IPS-20b (cell line): ENCODE results near the gene SPCS3.

Experiments
- H3K27ac ChIP-seq: one replicate; pipeline ENCODE4 v1.5.1; 2013; ENCODE audit warnings: low read length
- H3K27me3 ChIP-seq: 2 replicates; pipeline ENCODE4 v1.6.1; 2013; ENCODE audit warnings: mild to moderate bottlenecking, low read length, inconsistent platforms; ENCODE audit not compliant: insufficient read depth
- H3K36me3 ChIP-seq: 2 replicates; pipeline ENCODE4 v1.6.1; 2013; ENCODE audit warnings: low read depth, mild to moderate bottlenecking, inconsistent platforms, low read length, moderate library complexity; ENCODE audit not compliant: insufficient read depth
- H3K4me1 ChIP-seq: 2 replicates; pipeline ENCODE4 v1.6.1; 2013; ENCODE audit warnings: mild to moderate bottlenecking, control low read depth, inconsistent platforms, low read length, moderate library complexity; ENCODE audit not compliant: insufficient read depth
- H3K4me3 ChIP-seq: 2 replicates; pipeline ENCODE4 v1.5.1; 2013; ENCODE audit warnings: mild to moderate bottlenecking, low read length, inconsistent platforms
- H3K9ac ChIP-seq: 2 replicates; pipeline ENCODE4 v1.6.1; 2013; ENCODE audit warnings: low read depth, mild to moderate bottlenecking, inconsistent platforms, low read length, moderate library complexity
- H3K9me3 ChIP-seq: 2 replicates; pipeline ENCODE4 v1.6.1; 2013; ENCODE audit warnings: mild to moderate bottlenecking, low read depth, low read length, inconsistent platforms; ENCODE audit not compliant: insufficient read depth

Gene SPCS3

DNA sequence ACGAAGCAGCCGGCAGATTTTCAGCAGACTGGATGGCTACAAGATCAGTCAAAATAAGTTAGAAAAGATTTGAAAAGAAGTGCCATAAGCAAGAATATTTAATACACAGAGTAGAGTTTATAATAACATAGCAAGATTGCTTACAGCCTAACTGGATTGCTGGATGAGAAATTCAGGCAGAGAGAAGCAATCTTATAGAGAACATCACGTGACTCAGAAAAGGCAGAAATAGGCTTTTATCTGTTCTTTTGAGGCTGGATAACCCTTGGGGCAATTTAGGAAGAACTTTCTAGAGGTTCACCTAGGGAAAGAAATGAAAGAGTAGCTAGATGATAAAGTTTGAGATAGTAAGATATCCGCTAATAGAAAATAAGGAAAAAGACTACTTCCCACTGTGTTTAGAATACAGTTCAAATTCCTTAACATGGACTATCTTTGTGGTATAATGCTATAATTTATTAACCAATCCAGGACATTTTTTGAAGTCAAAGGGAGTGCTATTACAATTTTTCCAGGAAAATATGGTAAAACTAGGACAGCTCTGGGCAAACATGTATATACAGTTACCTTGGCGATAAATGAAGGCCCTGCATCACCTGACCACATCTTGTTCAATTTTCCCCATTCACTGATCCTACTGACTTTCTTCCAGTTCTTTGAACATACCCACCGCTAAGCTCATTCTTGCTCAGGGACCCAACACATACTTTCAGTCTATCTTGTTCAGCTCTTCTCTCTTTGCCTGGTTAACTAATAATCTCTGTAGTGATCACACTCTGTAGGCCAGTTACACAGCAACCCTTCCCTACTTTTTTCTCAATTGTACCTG is 12.7 kb upstream of the SPCS3 start:
- Histone ChIP-seq H3K27me3 (peaks cover 12% of the 10 kb centered on the region; the same call in 1 of the 2 replicates), H3K9ac (no peak overlapping the region), H3K9me3 (no peaks in the 10 kb centered on the region; the same call in 1 of the 2 replicates), H3K4me3 (no peak overlapping the region), H3K4me1 (peaks cover 7% of the 10 kb centered on the region; the same call in 1 of the 2 replicates), H3K27ac (no peak overlapping the region), H3K36me3 (no peaks in the 10 kb centered on the region)

DNA sequence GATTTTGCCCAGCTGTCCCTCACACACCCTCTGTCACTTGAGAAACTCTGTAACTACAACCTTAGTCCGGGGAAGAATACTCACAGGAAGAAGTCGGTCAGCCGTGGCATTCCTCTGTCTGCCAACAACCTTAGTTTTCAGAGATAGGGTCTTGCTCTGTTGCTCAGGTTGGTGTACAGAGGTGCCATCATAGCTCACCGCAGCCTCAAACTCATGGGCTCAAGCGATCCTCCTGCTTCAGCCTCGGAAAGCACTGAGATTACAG is 12.2 kb upstream of the SPCS3 start:
- Histone ChIP-seq H3K27me3 (peaks cover 12% of the 10 kb centered on the region; the same call in 1 of the 2 replicates), H3K9me3 (no peaks in the 10 kb centered on the region; the same call in 1 of the 2 replicates), H3K27ac (no peak overlapping the region), H3K4me1 (peaks cover 7% of the 10 kb centered on the region; the same call in 1 of the 2 replicates), H3K36me3 (no peaks in the 10 kb centered on the region), H3K4me3 (no peak overlapping the region), H3K9ac (no peak overlapping the region)

DNA sequence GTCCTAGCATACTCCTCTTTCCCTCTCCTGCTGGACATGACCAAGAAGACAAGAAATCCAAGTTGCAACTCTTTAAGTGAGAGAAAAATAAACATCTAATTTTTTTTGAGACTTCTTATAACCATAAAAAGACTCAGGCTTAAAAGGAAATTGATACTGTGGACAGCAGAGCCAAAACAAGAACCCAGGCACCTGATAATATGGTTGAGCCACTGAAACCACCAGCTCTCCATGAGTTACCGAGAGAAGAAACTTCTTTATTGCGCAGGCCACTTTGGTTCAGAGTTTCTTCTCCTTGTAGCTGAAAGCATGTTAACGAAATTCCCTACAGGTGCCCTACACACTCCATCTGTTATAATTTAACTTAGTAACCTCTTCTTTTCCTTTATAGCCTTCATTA is 11.3 kb upstream of the SPCS3 start:
- H3K9me3 ChIP-seq = no peaks in the 10 kb centered on the region; the same call in 1 of the 2 replicates
- peaks cover 12% of the 10 kb centered on the region; the same call in 1 of the 2 replicates for H3K27me3 ChIP-seq
- H3K9ac ChIP-seq = no peak overlapping the region

DNA sequence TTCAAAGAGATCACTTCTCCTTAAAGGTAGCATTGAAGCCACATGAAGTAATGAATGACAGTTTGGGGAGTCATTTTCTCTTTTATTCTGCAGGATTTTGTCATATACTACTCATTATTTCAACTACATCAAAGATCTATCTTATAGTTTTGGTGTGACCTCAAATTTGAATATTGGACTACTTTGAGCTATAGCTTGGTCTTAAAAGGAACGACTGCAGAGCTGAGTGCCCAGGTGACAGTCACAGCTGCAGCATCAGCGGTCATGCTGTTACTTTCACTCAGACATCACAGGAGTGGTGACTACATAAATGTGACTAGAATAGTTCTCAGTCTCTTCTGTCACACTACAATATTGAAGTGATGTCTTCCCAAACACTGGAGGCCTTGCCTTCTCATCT is 10.7 kb upstream of the SPCS3 start:
- H3K27me3 ChIP-seq = peaks cover 12% of the 10 kb centered on the region; the same call in 1 of the 2 replicates
- no peaks in the 10 kb centered on the region; the same call in 1 of the 2 replicates for H3K9me3 ChIP-seq
- peaks cover 4% of the 10 kb centered on the region; the same call in 1 of the 2 replicates for H3K4me1 ChIP-seq
- no peak overlapping the region for H3K4me3 ChIP-seq
- H3K9ac ChIP-seq = no peak overlapping the region
- H3K27ac ChIP-seq = no peak overlapping the region
- no peaks in the 10 kb centered on the region for H3K36me3 ChIP-seq

More for the DNA sequence above, 11.3 kb upstream of the SPCS3 start:
- Histone ChIP-seq H3K27ac (no peak overlapping the region), H3K36me3 (no peaks in the 10 kb centered on the region), H3K4me3 (no peak overlapping the region), H3K4me1 (peaks cover 7% of the 10 kb centered on the region; the same call in 1 of the 2 replicates)

DNA sequence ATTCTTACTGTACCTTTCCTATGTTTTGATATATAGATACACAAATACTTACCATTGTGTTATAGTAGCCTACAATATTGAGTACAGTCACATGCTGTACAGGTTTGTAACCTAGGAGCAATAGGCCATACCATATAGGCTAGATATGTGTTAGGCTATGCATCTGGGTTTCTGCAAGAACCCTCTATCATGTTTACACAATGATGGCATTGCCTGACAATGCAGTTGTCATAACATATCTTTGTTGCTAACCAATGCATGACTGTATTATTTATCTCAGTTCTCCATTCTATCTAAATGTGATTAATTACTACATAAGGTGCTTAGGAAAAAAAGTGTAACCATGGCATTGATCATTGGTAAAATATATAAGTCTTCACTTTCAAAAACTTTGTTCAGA is 10.0 kb upstream of the SPCS3 start:
- H3K9me3 ChIP-seq = no peaks in the 10 kb centered on the region; the same call in 1 of the 2 replicates
- H3K27me3 ChIP-seq = peaks cover 5% of the 10 kb centered on the region; the same call in 1 of the 2 replicates
- no peaks in the 10 kb centered on the region for H3K4me1 ChIP-seq
- no peaks in the 10 kb centered on the region for H3K36me3 ChIP-seq
- H3K27ac ChIP-seq = no peak overlapping the region
- no peak overlapping the region for H3K9ac ChIP-seq
- no peak overlapping the region for H3K4me3 ChIP-seq

DNA sequence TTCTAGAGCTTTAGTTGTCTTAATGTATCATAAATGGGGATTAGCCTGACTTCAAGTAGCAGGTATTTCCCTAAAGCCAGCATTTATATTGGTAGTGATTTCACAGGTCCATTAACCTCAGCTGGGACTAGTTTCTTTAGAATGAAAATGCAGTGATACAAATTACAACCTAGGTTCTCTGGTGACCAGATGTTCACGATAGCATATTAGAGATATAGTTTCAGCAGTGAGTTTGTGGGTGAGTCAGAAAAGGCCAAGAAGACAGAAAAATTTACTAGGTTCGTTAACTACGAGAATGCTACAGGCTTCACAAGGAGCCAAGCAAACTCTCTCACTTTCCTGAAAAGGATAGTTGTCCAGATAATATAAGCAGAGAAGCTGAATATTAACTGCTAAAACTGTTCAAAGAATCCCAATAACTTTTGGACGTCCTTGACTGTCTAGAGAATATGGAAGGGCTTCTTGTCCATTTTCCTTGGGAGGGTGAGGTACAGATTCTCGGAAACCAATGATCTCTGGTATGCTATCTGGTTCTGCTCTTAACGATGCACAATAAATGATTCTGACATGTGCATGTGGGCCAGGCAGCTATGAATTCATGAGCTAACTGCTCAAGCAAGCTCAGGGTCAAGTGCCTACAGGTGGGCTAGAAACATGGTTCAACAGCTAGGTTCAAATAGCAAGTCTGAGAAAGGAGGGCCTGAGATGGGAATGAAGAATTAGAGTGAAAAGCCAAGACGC is 6.0 kb upstream of the SPCS3 start:
- Histone ChIP-seq H3K4me1 (peaks cover 2% of the 10 kb centered on the region; the same call in 1 of the 2 replicates), H3K9me3 (no peaks in the 10 kb centered on the region), H3K27me3 (no peaks in the 10 kb centered on the region), H3K9ac (no peak overlapping the region), H3K4me3 (no peak overlapping the region), H3K27ac (no peak overlapping the region), H3K36me3 (no peaks in the 10 kb centered on the region)

DNA sequence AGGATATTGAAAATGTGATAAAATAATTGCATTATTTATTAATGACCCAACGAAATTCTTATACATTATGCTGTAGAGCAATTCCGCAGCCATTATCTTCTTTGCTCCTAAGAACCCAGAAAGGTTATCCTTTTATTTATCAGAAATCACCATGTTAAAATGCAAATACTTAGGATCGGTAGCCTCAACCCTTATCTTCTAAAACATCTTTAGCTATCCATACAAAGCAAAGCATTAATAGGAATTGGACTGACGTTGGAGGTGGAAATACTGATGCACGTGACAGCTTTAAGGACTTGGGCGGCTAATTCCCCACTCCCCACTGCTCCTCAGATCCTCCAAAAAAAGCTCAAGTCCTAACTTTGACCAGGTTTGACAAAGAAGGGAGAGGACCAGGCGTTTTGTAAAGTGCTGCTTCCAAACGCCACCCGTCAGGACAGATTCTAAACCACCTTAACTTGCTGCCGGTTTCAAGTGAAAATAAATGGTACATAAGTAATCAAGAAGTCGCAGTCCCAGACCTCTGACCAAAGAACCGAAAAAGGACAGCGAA is 539 bp upstream of the SPCS3 start:
- no peaks in the 10 kb centered on the region for H3K27me3 ChIP-seq
- H3K4me1 ChIP-seq = peaks cover 3% of the 10 kb centered on the region; the same call in 1 of the 2 replicates
- no peak overlapping the region for H3K27ac ChIP-seq
- peak overlapping the region; percentile 86 for H3K9ac ChIP-seq
- H3K9me3 ChIP-seq = no peaks in the 10 kb centered on the region
- peak overlapping the region; percentile 86 for H3K4me3 ChIP-seq
- H3K36me3 ChIP-seq = 0 out of 2 replicates have a peak, but pooled peaks cover under 1% of the 10 kb centered on the region

DNA sequence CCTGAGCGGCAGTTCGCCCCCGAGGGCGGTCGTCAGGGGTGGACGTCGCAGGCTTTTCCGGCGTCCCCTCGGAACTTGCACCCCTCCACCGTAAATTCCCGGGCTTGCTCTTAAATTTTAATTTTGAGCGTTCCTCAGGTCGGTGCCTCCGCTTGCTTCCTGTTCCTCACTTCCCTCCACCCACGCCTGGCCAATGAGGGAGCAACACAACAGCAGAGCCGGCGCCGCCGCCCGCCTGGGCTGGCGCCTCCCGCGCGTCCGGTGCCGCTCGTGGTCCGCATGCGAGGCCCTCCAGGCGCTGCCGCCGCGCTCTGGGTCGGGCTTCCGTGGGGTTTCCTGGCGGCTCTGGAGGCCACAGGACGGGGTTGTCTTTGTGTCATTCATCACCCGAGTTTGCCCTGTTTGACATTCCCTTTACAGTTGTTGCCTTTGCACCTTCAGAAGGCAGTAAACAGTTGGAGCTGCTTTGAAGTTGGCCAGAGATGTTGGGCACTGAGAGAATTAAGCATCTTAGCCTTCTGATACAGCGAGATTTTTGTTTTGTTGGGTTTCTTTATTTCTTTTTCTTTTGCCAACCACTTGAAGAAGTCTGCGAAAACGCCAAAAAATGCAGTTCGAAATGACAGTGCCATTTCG is 692 bp downstream of the SPCS3 start:
- Histone ChIP-seq H3K27ac (peak overlapping the region; percentile 59), H3K9ac (peak overlapping the region; percentile 83), H3K4me1 (peaks cover 3% of the 10 kb centered on the region; the same call in 1 of the 2 replicates), H3K9me3 (no peaks in the 10 kb centered on the region), H3K27me3 (no peaks in the 10 kb centered on the region), H3K4me3 (peak overlapping the region; percentile 86), H3K36me3 (0 out of 2 replicates have a peak, but pooled peaks cover 3% of the 10 kb centered on the region)

DNA sequence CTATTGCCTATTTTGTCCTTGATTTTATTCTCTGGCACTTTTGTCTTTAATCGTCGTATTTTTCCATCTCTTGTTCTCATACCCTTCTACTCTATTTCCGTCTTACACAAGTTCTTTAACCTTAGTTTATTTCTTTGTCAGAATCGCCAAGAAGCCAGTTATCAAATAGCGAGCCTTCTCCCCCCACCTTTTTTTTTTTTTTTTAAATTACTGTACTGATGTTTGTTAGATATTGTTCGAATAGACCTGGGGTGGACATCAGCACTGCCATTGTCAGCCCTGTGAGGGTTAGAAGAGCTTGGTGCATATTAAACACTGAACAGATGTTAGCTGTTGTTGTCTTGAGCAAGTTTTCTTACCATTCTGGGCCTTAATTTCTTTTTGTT is 1.2 kb downstream of the SPCS3 start:
- Histone ChIP-seq H3K9me3 (no peaks in the 10 kb centered on the region), H3K36me3 (0 out of 2 replicates have a peak, but pooled peaks cover 3% of the 10 kb centered on the region), H3K4me3 (peak overlapping the region; percentile 86), H3K27ac (no peak overlapping the region), H3K27me3 (no peaks in the 10 kb centered on the region), H3K9ac (peak overlapping the region; percentile 83; the same call in 1 of the 2 replicates), H3K4me1 (peaks cover 3% of the 10 kb centered on the region; the same call in 1 of the 2 replicates)

DNA sequence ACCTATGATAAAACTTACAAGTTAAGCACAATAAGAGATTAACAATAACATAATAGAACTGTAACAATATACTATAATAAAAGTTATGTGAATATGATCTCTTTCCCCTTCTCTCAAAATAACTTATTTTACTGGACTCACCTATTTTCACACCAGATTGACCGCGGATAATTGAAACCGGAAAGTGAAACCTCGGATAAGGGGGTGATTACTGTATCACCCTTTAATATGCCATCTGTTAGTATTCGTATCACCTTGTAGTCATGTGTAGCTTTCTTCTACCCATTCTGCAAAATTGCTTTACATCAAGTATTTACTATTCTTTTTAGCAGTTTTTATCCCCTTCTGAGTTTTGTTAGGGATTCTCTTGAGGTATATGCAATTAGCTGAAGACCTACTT is 1.8 kb downstream of the SPCS3 start:
- Histone ChIP-seq H3K9ac (peak overlapping the region; percentile 14; the same call in 1 of the 2 replicates), H3K27me3 (no peaks in the 10 kb centered on the region), H3K4me1 (peaks cover 3% of the 10 kb centered on the region; the same call in 1 of the 2 replicates), H3K4me3 (peak overlapping the region; percentile 86), H3K27ac (no peak overlapping the region), H3K36me3 (0 out of 2 replicates have a peak, but pooled peaks cover 3% of the 10 kb centered on the region), H3K9me3 (no peaks in the 10 kb centered on the region)
